Measurements from ENCODE around the gene EMCN. TPM values are rescaled to one million over a fixed set of nuclear protein-coding genes. Genes with fewer than 3 reads are reported as not detected.

Gene EMCN
- total RNA-seq, 2 donors from 2014 or later, result 9.3 to 65.6 TPM

DNA sequence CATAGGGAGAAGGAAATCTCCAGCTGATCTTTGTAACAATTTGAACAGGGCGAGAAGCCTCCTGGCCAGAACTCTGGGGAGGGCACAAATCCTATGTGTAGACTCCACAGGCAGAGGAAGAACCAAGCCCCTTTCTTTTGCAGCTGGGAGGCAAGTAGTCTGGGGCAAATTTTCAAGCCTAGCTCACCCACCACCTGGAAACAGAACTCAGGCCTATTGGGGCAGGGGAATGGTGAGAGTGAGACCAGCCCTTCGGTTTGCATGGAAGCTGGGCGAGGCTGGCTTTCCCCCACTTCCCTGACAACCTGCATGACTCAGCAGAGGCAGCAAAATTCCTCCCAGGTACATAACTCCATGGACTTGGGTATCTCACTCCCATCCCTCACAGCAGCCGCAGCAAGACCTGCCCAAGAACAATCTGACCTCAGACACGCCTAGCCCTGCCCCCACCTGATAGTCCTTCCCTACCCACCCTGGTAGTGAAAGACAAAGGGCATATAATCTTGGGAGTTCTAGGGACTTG lies 138.2 kb downstream of the EMCN start:
- no peaks in the 10 kb centered on the region for H3K9me3 ChIP-seq
- no peak overlapping the region for H3K27ac ChIP-seq
- TF ChIP-seq, protein P1, sequence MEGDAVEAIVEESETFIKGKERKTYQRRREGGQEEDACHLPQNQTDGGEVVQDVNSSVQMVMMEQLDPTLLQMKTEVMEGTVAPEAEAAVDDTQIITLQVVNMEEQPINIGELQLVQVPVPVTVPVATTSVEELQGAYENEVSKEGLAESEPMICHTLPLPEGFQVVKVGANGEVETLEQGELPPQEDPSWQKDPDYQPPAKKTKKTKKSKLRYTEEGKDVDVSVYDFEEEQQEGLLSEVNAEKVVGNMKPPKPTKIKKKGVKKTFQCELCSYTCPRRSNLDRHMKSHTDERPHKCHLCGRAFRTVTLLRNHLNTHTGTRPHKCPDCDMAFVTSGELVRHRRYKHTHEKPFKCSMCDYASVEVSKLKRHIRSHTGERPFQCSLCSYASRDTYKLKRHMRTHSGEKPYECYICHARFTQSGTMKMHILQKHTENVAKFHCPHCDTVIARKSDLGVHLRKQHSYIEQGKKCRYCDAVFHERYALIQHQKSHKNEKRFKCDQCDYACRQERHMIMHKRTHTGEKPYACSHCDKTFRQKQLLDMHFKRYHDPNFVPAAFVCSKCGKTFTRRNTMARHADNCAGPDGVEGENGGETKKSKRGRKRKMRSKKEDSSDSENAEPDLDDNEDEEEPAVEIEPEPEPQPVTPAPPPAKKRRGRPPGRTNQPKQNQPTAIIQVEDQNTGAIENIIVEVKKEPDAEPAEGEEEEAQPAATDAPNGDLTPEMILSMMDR (IDR thresholded peaks at IDR 0.05), result no peak
- H3K27me3 ChIP-seq (replicated peaks; ENCODE audit: insufficient read depth), result no peaks in the 10 kb centered on the region
- H3K36me3 ChIP-seq, result no peaks in the 10 kb centered on the region
- DNase-seq (ENCODE audit: low spot score) (no peak), ATAC-seq (ENCODE audit: insufficient number of reproducible peaks, low FRiP score, low read depth) (no peak)
- no peaks in the 10 kb centered on the region for H3K4me1 ChIP-seq (ENCODE audit: control insufficient read depth in 1 of 2, low read depth in 2 of 2)
- H3K4me3 ChIP-seq, result no peak overlapping the region

GRCh38 chr4:100372432-100372831 lies 145.4 kb downstream of the EMCN start:
- Histone ChIP-seq H3K9me3 (no peaks in the 10 kb centered on the region), H3K27me3 (replicated peaks; ENCODE audit: insufficient read depth) (no peaks in the 10 kb centered on the region), H3K4me3 (no peak overlapping the region), H3K36me3 (no peaks in the 10 kb centered on the region), H3K4me1 (ENCODE audit: control insufficient read depth in 1 of 2, low read depth in 2 of 2) (no peaks in the 10 kb centered on the region), H3K27ac (no peak overlapping the region)
- TF ChIP-seq, protein P1 (IDR thresholded peaks at IDR 0.05), result no peak
- ATAC-seq (ENCODE audit: insufficient number of reproducible peaks, low FRiP score, low read depth) (no peak), DNase-seq (ENCODE audit: low spot score) (no peak)

GRCh38 chr4:100369871-100370270 lies 148.0 kb downstream of the EMCN start:
- ATAC-seq (ENCODE audit: insufficient number of reproducible peaks, low FRiP score, low read depth), result no peak
- no peak for DNase-seq (ENCODE audit: low spot score)
- Histone ChIP-seq H3K27me3 (replicated peaks; ENCODE audit: insufficient read depth) (no peaks in the 10 kb centered on the region), H3K4me3 (no peak overlapping the region), H3K9me3 (no peaks in the 10 kb centered on the region), H3K4me1 (ENCODE audit: control insufficient read depth in 1 of 2, low read depth in 2 of 2) (peaks cover 0 to 2% of the 10 kb centered on the region in 2 donors), H3K36me3 (no peaks in the 10 kb centered on the region), H3K27ac (no peak overlapping the region)
- TF ChIP-seq, protein P1 (IDR thresholded peaks at IDR 0.05), result no peak

DNA sequence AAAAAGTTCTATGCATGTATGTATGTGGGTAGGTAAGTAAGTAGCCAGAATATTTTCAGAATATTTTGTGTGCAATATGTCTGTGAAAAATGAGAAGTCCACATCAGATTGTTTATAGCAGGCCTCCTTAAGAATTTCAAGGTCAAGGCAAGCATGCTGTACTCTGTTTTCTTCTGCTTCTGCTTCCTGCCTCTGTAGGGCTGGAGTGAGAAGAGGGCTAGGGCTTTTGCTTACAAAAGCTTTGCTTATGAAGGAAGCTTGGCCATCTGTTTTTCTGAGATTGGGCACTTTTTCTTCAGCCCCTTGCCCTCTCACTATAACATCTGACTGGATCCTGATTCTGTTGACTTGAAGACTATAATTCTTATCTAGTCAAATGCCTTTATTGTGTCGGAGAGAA lies 150.4 kb downstream of the EMCN start:
- no peaks in the 10 kb centered on the region for H3K9me3 ChIP-seq
- no peak overlapping the region for H3K27ac ChIP-seq
- DNase-seq (ENCODE audit: low spot score) (no peak), ATAC-seq (ENCODE audit: insufficient number of reproducible peaks, low FRiP score, low read depth) (no peak)
- H3K4me1 ChIP-seq (ENCODE audit: control insufficient read depth in 1 of 2, low read depth in 2 of 2), result peaks cover 0 to 13% of the 10 kb centered on the region in 2 donors
- H3K4me3 ChIP-seq, result no peak overlapping the region
- H3K27me3 ChIP-seq (replicated peaks; ENCODE audit: insufficient read depth), result no peaks in the 10 kb centered on the region
- H3K36me3 ChIP-seq, result no peaks in the 10 kb centered on the region
- TF ChIP-seq, protein P1 (IDR thresholded peaks at IDR 0.05), result no peak

- TF ChIP-seq, protein P1 (IDR thresholded peaks at IDR 0.05), result no peak
- peaks cover 0 to 13% of the 10 kb centered on the region in 2 donors for H3K4me1 ChIP-seq (ENCODE audit: control insufficient read depth in 1 of 2, low read depth in 2 of 2)
- no peak overlapping the region for H3K4me3 ChIP-seq
- H3K9me3 ChIP-seq, result no peaks in the 10 kb centered on the region
- ATAC-seq (ENCODE audit: insufficient number of reproducible peaks, low FRiP score, low read depth) (no peak), DNase-seq (ENCODE audit: low spot score) (no peak)
- no peaks in the 10 kb centered on the region for H3K27me3 ChIP-seq (replicated peaks; ENCODE audit: insufficient read depth)
- no peaks in the 10 kb centered on the region for H3K36me3 ChIP-seq
- H3K27ac ChIP-seq, result no peak overlapping the region
Measured at GRCh38 chr4:100366213-100366612, 151.6 kb downstream of the EMCN start.
